Limb (tissue), 2 donors: ENCODE measurements around the gene BMP6.
"Not testable (repeated sequence)": the region's sequence is repeated elsewhere in the genome, so short reads cannot be mapped to it uniquely, and the experiment has no call there.

ENCODE experiments used
- DNase-seq, 2 donors: peaks; one replicate each; pipeline ENCODE4 v3.0.0-alpha.2; 2016; ENCODE audit errors: extremely low spot score in 2 of 2

The BMP6 gene

DNA sequence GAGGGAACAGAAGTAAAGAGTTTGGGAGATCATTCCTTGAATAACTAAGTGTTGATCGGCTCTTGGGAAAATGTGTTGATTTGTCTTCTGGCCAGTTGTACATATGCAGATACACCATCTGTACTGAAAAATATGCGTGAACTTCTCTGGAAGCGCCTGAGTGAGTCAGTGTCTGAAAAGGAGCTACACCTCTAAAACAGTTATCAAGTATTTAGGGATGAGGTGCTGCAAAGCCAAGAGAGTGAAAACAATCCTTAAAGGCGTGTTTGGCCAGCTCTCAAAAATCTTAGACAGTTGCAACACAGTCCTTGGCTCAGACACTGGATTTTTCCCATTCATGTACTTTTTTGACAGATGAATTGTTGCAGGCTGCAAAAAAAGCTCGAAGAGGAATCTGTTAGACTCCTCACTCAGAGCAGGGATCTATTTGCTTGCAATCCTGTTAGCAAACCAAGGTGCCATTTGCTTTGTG, 61.3 kb downstream of the BMP6 start:
- DNase-seq, result peak in 1 of 2 donors; percentile 71

GRCh38 chr6:7787731-7788130, 61.8 kb downstream of the BMP6 start:
- DNase-seq, result no peak

DNA sequence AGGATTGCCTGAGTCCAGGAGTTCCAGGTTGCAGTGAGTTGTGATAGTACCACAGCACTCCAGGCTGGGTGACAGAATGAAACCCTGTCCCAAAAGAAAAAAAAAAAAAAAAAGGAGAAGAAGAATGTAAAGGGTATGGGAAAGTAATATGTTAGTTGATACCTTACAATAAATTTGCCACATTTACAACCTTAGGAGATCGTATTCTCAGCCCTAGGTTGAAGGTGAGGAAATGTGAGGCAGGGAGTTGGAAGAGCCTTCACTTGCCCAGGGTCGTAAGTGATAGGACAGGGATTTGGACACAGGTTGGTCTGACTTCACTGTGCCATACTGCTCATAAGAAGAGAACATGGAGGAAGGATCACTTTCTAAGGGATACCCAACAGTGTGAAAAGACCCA, 68.6 kb downstream of the BMP6 start:
- no peak for DNase-seq

- no peak for DNase-seq
Observed at GRCh38 chr6:7797386-7797785, 71.5 kb downstream of the BMP6 start.

DNA sequence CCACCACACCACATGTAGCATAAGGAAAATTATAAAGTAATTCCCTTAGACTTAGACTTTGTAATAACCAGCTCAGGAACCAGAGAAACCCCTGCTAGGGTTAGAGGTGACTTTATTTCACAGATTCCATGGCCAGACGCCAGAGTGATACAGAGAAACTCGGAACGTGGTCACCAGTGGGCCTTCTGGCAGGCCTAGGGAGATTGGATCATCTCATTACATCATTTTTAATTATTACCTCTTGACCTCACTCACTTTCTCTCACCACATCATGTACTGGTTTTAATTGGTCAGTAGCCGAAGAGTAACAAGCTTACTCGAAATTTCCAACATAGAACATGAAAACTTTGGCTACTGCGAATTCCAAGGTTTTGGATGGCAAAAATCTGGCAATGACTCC, 72.9 kb downstream of the BMP6 start:
- DNase-seq, result no peak

GRCh38 chr6:7802662-7803061, 76.8 kb downstream of the BMP6 start:
- DNase-seq, result no peak

DNA sequence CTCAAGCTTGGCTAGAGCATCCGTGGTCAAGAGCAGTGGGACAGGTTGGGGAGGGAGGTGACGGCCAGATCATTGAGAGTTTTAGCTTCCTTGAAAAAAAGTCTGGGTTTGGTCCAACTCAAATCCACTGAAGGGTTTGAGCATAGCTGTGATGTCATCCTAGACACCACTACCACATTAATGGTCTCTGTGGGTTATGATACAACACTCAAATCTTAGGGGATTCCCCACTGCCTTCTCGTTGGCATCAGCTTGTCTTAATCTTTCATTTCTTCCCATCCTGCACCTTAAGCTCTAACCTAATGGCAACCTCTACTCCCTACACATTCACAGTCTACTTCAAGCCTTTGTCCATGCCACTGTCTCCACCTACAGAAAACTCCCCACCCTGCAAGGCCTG, 77.3 kb downstream of the BMP6 start:
- DNase-seq, result no peak

- no peak for DNase-seq
Observed at GRCh38 chr6:7805078-7805849, 79.4 kb downstream of the BMP6 start.

GRCh38 chr6:7805850-7806214, 79.9 kb downstream of the BMP6 start:
- DNase-seq, result no peak

GRCh38 chr6:7806711-7807110, 80.8 kb downstream of the BMP6 start:
- no peak for DNase-seq

GRCh38 chr6:7809346-7809745, 83.4 kb downstream of the BMP6 start:
- DNase-seq, result no peak

GRCh38 chr6:7811441-7811840, 85.5 kb downstream of the BMP6 start:
- DNase-seq, result no peak

DNA sequence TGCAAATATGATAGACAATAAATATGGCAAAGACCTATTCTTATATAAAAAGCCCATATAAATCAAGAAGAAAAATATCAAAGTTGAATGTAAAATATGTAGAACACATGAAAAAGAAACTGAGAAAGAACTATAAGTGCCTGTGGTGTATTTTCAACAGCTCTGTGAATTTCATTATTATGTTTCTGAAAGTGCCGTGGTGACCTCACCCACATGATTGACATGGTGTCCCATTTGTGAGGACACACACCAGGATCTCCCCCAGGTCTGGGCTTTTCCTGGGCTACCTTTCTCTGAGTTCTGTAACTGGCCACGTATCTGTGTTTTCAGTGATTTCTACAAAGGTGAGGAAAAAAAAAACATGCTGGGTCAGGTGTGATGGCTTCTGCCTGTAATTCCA, 86.7 kb downstream of the BMP6 start:
- no peak for DNase-seq

- DNase-seq, result no peak
Observed at GRCh38 chr6:7813193-7813592, 87.3 kb downstream of the BMP6 start.

DNA sequence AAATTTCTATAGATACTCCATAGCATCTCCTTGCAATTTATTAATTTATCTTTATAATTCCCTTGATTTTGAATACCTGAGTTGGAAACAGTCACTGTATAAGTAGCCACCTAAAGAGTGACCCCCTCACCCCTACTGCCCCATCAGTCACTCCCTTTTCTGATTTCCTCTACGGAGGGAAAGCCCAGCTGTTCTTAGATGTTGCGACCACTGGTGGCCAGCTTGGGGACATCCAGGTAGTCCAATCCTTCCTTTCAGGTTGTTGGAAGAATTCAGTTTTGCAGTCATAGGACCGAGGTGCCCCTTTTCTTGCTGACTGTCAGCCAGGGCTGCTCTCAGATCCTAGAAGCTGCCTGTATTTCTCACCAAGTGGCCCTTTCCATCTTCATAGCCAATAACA, 87.8 kb downstream of the BMP6 start:
- no peak for DNase-seq

DNA sequence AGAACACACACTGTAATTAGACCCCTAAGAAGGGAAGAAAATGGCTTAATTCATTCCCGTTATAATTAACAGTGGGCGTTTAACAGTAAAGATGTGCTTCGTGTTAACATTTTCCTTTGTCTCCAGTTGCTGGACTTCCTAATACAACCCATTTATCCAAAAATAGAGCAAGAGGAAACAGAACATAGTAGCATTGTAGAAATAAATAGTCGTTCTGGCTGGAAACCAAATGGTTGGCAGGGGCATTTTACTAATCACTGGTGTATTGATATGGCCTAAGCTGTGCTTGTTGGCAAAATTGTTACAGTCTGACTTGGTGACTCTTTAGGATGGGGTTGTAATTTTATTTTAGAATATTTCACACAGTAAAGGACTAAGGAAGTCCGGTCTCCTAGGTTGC, 89.8 kb downstream of the BMP6 start:
- no peak for DNase-seq

DNA sequence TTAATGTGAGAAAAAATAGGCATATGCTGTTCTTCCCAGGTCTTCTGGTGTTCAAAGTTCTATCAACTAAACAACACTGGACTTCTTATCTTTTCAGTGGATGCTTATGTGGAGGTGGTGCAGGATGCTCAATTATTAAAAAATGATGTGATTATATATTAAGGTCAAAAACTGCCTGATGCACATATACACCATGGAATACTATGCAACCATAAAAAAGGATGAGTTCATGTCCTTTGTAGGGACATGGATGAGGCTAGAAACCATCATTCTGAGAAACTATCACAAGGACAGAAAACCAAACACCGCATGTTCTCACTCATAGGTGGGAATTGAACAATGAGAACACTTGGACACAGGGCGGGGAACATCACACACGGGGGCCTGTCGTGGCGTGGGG, 91.3 kb downstream of the BMP6 start:
- DNase-seq, result not testable (repeated sequence)

- no peak for DNase-seq
Observed at GRCh38 chr6:7818257-7819214, 92.6 kb downstream of the BMP6 start.

DNA sequence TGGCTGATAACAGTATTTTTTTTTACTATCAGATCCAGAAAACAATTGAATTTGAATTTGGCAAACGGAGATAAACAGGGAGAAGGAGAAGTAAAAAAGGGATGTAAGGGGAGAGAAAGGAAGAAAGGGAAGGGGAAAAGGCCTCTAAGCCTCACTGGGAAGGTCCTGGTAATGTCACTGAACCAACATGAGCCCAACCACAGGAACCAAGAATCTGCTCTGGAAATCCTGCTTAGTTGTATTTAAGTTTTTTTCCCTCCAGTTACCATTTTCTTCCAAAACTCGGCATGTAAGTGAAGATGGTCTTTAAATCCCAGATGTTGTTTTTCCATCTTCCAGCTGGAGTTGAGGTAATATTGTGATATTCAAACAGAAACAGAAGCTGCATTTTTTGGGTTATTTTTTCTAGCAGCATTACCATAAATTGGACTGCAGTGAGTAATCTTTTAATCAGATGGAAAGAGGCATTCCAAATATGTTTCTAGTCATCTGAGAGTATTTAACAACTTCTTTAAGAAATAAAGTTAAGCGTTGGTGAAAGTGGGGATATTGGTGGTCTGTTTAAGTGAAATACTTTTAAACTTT, 93.6 kb downstream of the BMP6 start:
- DNase-seq, result no peak

GRCh38 chr6:7820288-7820835, 94.5 kb downstream of the BMP6 start:
- DNase-seq, result no peak

DNA sequence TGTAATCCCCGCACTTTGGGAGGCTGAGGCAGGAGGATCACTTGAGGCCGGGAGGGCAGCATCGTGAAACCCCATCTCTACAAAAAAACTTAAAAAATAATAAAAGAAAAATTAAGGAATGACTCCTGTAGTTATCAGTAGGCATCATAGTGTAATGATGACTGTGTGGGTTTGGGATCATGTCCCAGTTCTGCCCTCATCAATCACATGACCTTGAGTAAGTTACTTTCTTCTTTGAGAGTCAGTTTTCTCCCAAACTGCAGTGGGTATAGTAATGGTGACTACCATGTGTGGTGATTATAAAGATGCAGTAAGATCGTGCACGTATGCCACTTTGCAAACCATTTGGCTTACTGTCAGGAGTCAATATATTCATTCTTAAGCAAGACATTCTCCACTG, 95.5 kb downstream of the BMP6 start:
- no peak for DNase-seq

DNA sequence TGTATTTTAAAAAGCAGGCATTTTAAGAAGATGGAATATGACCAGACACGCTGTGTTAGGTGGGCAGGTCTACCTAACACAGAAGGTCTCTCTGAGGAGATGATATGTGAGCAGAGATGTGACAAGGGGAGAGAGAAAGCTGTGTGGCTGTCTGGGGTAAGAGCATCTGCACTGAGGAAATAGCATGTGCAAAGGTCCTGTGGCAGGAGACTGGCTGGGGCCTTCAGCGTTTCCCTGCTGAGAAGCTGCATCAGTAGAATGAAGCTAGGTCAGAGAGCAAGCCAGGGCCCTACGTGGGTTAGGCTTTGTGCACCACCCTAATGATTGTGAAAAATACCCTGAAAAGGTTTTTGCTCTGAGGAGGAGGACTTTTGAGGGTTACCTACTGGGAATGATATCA, 97.7 kb downstream of the BMP6 start:
- DNase-seq, result no peak
